ENCODE data around the gene XKRX. TPM values are rescaled to one million over a fixed set of nuclear protein-coding genes. Genes with fewer than 3 reads are reported as not detected.

Gene XKRX
- total and polyA plus RNA-seq, 2 of the 13 experiments (the other 11 are each of a cell fraction or from before 2014, with no cell fraction given) = not detected

DNA sequence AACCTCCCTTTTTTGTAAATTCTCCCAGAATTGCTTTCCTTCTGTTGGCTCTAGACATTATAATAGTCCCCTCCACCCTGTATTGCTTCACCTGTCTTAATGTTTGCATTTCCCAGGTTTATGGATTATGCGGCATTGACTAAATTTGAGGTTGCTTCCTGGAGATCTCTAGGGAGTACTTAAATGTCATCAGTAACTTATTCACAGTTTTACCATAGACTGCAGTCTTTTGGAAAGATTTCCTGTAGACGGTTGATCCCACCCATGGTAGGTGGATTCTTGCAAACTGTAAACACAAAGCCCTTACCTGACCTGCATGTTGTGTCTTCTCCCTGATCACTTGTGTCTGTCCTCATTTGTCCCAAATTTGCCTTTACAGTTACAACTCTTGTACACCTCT lies 48.3 kb downstream of the XKRX start:
- DNase-seq (ENCODE audit: low spot score) = no peak
- no peaks in the 10 kb centered on the region for H4K20me1 ChIP-seq (ENCODE audit: insufficient read depth, low read length)
- no peak overlapping the region for H2AFZ ChIP-seq (ENCODE audit: low read length)
- no peak overlapping the region for H3K4me3 ChIP-seq (replicated peaks in 1 of 3; ENCODE audit: insufficient read depth in 1 of 3, low read depth in 2 of 3, low read length in 3 of 3)
- H3K79me2 ChIP-seq (ENCODE audit: insufficient read depth, low read length) = no peaks in the 10 kb centered on the region
- intact Hi-C loops (cut with micrococcal nuclease; ENCODE audit: unreplicated experiment) (no loop called here), in situ Hi-C loops (cut with HindIII; ENCODE audit: extremely low pct_ligation_motif_present, low pct_unique_long_range_greater_than_20kb) (loop anchor here (25.0 kb wide), 1 partner anchor 307 kb away; no protein-coding TSS in a partner anchor)
- no TSS peak for BruUV-seq (replicated peaks)
- no peak for FAIRE-seq
- H3K9me3 ChIP-seq (ENCODE audit: low read length) = no peaks in the 10 kb centered on the region
- no peak for TF ChIP-seq ZNF33B (CRISPR knock-in tag; IDR thresholded peaks at IDR 0.05)
- H3K36me3 ChIP-seq (replicated peaks in 1 of 2; ENCODE audit: control insufficient read depth in 1 of 2, insufficient read depth in 2 of 2, low read length in 2 of 2) = no peaks in the 10 kb centered on the region
- CTCF ChIA-PET (ENCODE audit: low intra/inter-chr PET ratio, low total read pairs) = no interaction called here
- no peak overlapping the region for H3K9ac ChIP-seq (ENCODE audit: insufficient read depth, low read depth, low read length)
- no peak overlapping the region for H3K27ac ChIP-seq (ENCODE audit: extremely low read length, insufficient read depth, low read length)
- H3K27me3 ChIP-seq (ENCODE audit: control insufficient read depth in 1 of 2, insufficient read depth in 2 of 2, low read length in 2 of 2) = no peaks in the 10 kb centered on the region
- WGBS (ENCODE audit: low lambda C conversion rate) = 23% methylated on average over 2 of the region's 2 CpGs
- no peak overlapping the region for H3K4me2 ChIP-seq (ENCODE audit: low read depth, low read length)
- no peak for ATAC-seq
- POLR2A ChIA-PET = no interaction called here
- H3K4me1 ChIP-seq (ENCODE audit: insufficient read depth, low read length) = peaks cover 31% of the 10 kb centered on the region

DNA sequence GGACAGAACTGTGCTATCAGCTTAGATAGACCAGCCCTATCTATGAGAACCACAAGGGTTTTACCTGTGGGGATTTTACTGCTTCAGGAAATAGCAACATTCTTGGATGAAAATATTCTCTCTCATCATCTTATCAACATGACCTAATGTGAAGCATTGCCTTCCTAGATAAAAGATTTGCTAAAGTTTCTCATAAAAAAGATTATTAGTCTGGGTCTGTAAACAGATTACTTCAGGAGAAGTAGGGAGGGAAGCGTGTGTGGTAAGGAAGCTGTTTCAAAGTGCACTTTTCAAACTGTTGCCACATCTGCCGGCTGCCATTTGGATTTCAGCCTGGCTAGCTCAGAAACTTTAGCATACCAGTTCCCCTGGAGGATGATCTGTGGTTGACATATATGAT lies 54.4 kb downstream of the XKRX start, which contains the start of gene NOX1:
NOX1 (minus strand) TSS at position 35 of the 400 bp plus-strand sequence. CDS start 220 bp downstream, outside the sequence.
- no peak for TF ChIP-seq HCFC1 (IDR thresholded peaks at IDR 0.05; ENCODE audit: low read depth, low read length)
- TF ChIP-seq KLF12 (CRISPR knock-in tag; IDR thresholded peaks at IDR 0.05; ENCODE audit: borderline replicate concordance) = no peak
- TF ChIP-seq JUN (CRISPR knock-in tag; IDR thresholded peaks at IDR 0.05) = no peak
- TF ChIP-seq TOE1 (CRISPR knock-in tag; IDR thresholded peaks at IDR 0.05) = no peak
- no peak for TF ChIP-seq YY1 (IDR thresholded peaks at IDR 0.05; ENCODE audit: insufficient read depth, insufficient replicate concordance, low read depth, low read length)
- peak; percentile 48; the same call in 1 of the 2 replicates for TF ChIP-seq CEBPB (IDR thresholded peaks at IDR 0.05; ENCODE audit: borderline replicate concordance, low read depth, low read length)
- TF ChIP-seq, protein P1, sequence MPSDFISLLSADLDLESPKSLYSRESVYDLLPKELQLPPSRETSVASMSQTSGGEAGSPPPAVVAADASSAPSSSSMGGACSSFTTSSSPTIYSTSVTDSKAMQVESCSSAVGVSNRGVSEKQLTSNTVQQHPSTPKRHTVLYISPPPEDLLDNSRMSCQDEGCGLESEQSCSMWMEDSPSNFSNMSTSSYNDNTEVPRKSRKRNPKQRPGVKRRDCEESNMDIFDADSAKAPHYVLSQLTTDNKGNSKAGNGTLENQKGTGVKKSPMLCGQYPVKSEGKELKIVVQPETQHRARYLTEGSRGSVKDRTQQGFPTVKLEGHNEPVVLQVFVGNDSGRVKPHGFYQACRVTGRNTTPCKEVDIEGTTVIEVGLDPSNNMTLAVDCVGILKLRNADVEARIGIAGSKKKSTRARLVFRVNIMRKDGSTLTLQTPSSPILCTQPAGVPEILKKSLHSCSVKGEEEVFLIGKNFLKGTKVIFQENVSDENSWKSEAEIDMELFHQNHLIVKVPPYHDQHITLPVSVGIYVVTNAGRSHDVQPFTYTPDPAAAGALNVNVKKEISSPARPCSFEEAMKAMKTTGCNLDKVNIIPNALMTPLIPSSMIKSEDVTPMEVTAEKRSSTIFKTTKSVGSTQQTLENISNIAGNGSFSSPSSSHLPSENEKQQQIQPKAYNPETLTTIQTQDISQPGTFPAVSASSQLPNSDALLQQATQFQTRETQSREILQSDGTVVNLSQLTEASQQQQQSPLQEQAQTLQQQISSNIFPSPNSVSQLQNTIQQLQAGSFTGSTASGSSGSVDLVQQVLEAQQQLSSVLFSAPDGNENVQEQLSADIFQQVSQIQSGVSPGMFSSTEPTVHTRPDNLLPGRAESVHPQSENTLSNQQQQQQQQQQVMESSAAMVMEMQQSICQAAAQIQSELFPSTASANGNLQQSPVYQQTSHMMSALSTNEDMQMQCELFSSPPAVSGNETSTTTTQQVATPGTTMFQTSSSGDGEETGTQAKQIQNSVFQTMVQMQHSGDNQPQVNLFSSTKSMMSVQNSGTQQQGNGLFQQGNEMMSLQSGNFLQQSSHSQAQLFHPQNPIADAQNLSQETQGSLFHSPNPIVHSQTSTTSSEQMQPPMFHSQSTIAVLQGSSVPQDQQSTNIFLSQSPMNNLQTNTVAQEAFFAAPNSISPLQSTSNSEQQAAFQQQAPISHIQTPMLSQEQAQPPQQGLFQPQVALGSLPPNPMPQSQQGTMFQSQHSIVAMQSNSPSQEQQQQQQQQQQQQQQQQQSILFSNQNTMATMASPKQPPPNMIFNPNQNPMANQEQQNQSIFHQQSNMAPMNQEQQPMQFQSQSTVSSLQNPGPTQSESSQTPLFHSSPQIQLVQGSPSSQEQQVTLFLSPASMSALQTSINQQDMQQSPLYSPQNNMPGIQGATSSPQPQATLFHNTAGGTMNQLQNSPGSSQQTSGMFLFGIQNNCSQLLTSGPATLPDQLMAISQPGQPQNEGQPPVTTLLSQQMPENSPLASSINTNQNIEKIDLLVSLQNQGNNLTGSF (CRISPR knock-in tag; IDR thresholded peaks at IDR 0.05) = no peak
- TF ChIP-seq CENPT (CRISPR knock-in tag; IDR thresholded peaks at IDR 0.05; ENCODE audit: low read depth) = no peak
- TF ChIP-seq ZNF317 (CRISPR knock-in tag; IDR thresholded peaks at IDR 0.05) = no peak
- TF ChIP-seq HNF4A (CRISPR knock-in tag; IDR thresholded peaks at IDR 0.05) = 0 out of 2 replicates have a peak, but pooled peaks have one; percentile 23
- H3K4me2 ChIP-seq (ENCODE audit: low read depth, low read length) = peak within 1 kb of the TSS; percentile 27; the same call in 1 of the 2 replicates
- H2AFZ ChIP-seq (ENCODE audit: low read length) = no peak within 1 kb of the TSS
- intact Hi-C loops (cut with micrococcal nuclease; ENCODE audit: unreplicated experiment) (no loop called here), in situ Hi-C loops (cut with HindIII; ENCODE audit: extremely low pct_ligation_motif_present, low pct_unique_long_range_greater_than_20kb) (no loop called here)
- no peaks in the 10 kb centered on the region for H3K79me2 ChIP-seq (ENCODE audit: insufficient read depth, low read length)
- 0% methylated on average over 2 of the region's 2 CpGs for WGBS (ENCODE audit: low lambda C conversion rate)
- H3K27me3 ChIP-seq (ENCODE audit: control insufficient read depth in 1 of 2, insufficient read depth in 2 of 2, low read length in 2 of 2) = no peaks in the 10 kb centered on the region
- CTCF ChIA-PET (ENCODE audit: low intra/inter-chr PET ratio, low total read pairs) = no interaction called here
- H4K20me1 ChIP-seq (ENCODE audit: insufficient read depth, low read length) = no peaks in the 10 kb centered on the region
- BruUV-seq (replicated peaks) = no TSS peak
- no peak within 1 kb of the TSS for H3K27ac ChIP-seq (ENCODE audit: extremely low read length, insufficient read depth, low read length)
- H3K4me1 ChIP-seq (ENCODE audit: insufficient read depth, low read length) = 0 out of 2 replicates have a peak, but pooled peaks cover 9% of the 10 kb centered on the region
- no peak within 1 kb of the TSS for H3K4me3 ChIP-seq (replicated peaks in 1 of 3; ENCODE audit: insufficient read depth in 1 of 3, low read depth in 2 of 3, low read length in 3 of 3)
- no peak for DNase-seq (ENCODE audit: low spot score)
- H3K9me3 ChIP-seq (ENCODE audit: low read length) = no peaks in the 10 kb centered on the region
- H3K36me3 ChIP-seq (replicated peaks in 1 of 2; ENCODE audit: control insufficient read depth in 1 of 2, insufficient read depth in 2 of 2, low read length in 2 of 2) = no peaks in the 10 kb centered on the region
- POLR2A ChIA-PET = interaction anchor here (0.7 kb wide), 1 partner anchor 9 kb away, joined by 3 read pairs; no protein-coding TSS in a partner anchor
- ATAC-seq = peak; percentile 45
- FAIRE-seq = peak; percentile 61
- H3K9ac ChIP-seq (ENCODE audit: insufficient read depth, low read depth, low read length) = no peak within 1 kb of the TSS
